GM23248 (cell line): ENCODE data around the gene TUNAR.

Experiments used
- EZH2 ChIP-seq: fragments of 200-600 bp; sonication (generic); IDR thresholded peaks from 2 replicates; pipeline ENCODE4 v1.6.1; 2018; ENCODE audit warnings: antibody characterized with exemption, mild to moderate bottlenecking; ENCODE audit not compliant: insufficient read depth, poor library complexity, severe bottlenecking
- EZH2phosphoT487 ChIP-seq: fragments of 200-600 bp; sonication (generic); IDR thresholded peaks from 2 replicates; pipeline ENCODE4 v1.6.1; 2018; ENCODE audit warnings: antibody characterized with exemption, moderate library complexity, mild to moderate bottlenecking, low read depth; ENCODE audit not compliant: insufficient read depth

DNA sequence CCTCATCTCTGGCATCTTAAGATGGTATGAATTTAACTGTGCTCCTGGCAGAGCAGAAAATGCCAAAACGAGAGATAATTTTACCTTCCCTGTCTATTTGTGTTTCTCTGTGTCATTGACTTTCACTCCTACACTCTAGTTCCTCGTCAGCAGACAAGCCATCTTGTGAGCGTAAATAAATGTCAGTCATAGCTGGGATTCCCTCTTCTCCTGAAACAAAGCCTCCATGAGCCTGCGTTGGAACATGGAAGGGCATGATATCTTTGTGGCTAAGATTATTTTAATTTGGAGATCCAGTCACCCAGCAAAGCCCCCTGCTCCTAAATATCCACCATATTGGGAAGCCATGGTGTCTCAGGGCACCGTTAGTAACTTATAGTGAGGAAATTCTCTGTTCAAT lies 37.8 kb upstream of the TUNAR start:
- TF ChIP-seq EZH2phosphoT487: no peak
- no peak for TF ChIP-seq EZH2
